GM19238 (cell line): Measurements from ENCODE around the gene SUMO2.

ENCODE experiments used
- DNase-seq: peaks from one replicate; pipeline ENCODE4 v3.0.0; 2011; ENCODE audit warnings: low spot score; ENCODE audit not compliant: insufficient read length

The SUMO2 gene

DNA sequence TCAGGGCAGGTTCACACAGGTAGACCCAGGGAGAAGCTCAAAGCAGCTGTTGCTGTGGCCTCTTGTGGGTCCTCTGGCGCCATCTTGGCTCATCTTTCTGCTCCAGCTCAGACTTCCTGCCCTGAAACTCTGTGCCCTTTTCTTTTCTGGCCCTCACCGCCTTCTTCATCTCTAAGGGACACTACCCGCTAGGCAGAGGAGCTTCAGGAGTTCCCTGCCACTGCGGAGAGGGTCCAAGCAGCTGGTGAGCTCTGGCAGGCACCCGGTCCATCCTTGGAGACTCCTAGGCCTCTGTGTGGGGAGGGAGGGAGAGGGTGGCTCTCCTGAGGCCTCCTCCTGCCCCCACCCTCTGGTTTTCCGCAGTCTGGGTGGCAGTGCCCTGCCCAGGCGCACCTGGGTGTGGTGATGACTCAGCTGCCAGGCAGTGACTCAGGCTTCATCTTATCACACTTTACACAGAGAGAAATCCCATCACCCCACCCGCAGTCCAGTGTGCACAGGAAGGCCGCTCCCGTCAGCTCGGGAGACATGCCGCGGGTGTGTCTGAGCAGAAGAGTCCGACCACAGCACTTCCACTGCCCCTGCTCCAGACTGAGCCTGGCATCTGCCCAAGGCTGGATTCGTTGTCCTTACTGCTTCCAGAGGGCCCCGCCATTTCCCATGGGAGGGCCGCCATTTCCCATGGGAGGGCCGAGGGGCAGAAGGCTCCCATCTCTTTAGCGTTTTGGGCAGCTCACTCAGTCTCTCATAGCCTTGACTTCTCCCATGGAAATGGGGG is 58.5 kb downstream of the SUMO2 start:
- no peak for DNase-seq

GRCh38 chr17:75118307-75118706 is 64.5 kb downstream of the SUMO2 start:
- DNase-seq: no peak

DNA sequence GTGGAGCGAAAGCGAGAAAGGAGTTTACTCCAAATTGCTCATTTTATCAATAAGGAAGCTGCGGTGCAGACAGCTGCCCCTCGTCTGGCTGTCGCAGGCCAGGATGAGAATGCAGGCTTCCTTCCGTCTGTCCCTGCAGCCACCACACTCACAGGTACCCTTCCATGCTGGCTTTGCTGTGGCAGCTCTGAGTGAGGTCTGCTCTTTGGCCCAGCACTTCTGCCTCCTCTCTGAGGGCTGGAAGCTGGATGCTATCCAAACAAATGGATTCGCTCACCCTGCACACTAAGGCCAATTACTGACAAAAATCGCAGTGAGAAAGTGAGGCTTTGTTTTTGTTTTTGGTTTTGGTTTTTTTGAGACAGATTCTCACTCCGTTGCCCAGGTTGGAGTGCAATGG is 66.0 kb downstream of the SUMO2 start:
- DNase-seq: no peak
